Caco-2 (cell line): ENCODE data around the gene FGF11. TPM values are rescaled to one million over a fixed set of nuclear protein-coding genes. Genes with fewer than 3 reads are reported as not detected.
A peak's percentile ranks its signal among the peaks of the same experiment; 100 is the strongest.
"Not testable (repeated sequence)": the region's sequence is repeated elsewhere in the genome, so short reads cannot be mapped to it uniquely, and the experiment has no call there.

Experiments
- BruUV-seq: library from RNA; stranded (reverse); fragments of 400-500 nt; replicated peaks from 2 replicates; lab custom pipeline; 2021; lab: Mats Ljungman, UMichigan
- CTCF ChIA-PET: fragments of 300-600 bp; sonication (Branson Sonifier 250); formaldehyde crosslinking; loops from one replicate; lab custom pipeline; 2022; ENCODE audit warnings: antibody characterized with exemption; lab: Charles Lee
- POLR2A ChIA-PET: fragments of 300-600 bp; sonication (Branson Sonifier 250); formaldehyde crosslinking; loops from one replicate; lab custom pipeline; 2022; ENCODE audit warnings: antibody characterized with exemption; lab: Charles Lee
- DNase-seq, 2 experiments: peaks; one replicate each; pipeline versions ENCODE4 v3.0.0 to v3.0.0-alpha.2; 2020 to 2022
- H3K27me3 ChIP-seq: replicated peaks from 2 replicates; pipeline ENCODE4 v1.6.0; 2011; ENCODE audit warnings: low read length; ENCODE audit not compliant: control insufficient read depth, insufficient read depth
- H3K36me3 ChIP-seq: 2 replicates; pipeline ENCODE4 v1.5.1; 2011; ENCODE audit warnings: low read length; ENCODE audit not compliant: control insufficient read depth, insufficient read depth
- H3K4me1 ChIP-seq: fragments of 250-450 bp; sonication (Bioruptor Pico); 2 replicates; pipeline ENCODE4 v1.5.1; 2020; ENCODE audit warnings: mild to moderate bottlenecking
- H3K4me3 ChIP-seq: 2 replicates; pipeline ENCODE4 v1.5.1; 2011; ENCODE audit warnings: low read depth, mild to moderate bottlenecking, control low read depth, low read length
- H3K9me3 ChIP-seq: fragments of 250-450 bp; sonication (Bioruptor Pico); 2 replicates; pipeline ENCODE4 v1.5.1; 2020; ENCODE audit warnings: mild to moderate bottlenecking, moderate library complexity
- H3K27ac Mint-ChIP-seq: one replicate; pipeline ENCODE4 v1.8.0; 2022; ENCODE audit warnings: mixed read lengths; ENCODE audit not compliant: unreplicated experiment
- H3K27me3 Mint-ChIP-seq: one replicate; pipeline ENCODE4 v1.8.0; 2022; ENCODE audit warnings: mixed read lengths; ENCODE audit not compliant: insufficient read depth, unreplicated experiment
- H3K36me3 Mint-ChIP-seq: one replicate; pipeline ENCODE4 v1.8.0; 2022; ENCODE audit warnings: mild to moderate bottlenecking, mixed read lengths; ENCODE audit not compliant: insufficient read depth, unreplicated experiment
- H3K4me1 Mint-ChIP-seq: one replicate; pipeline ENCODE4 v1.8.0; 2022; ENCODE audit warnings: low read depth, mixed read lengths; ENCODE audit not compliant: unreplicated experiment
- H3K4me3 Mint-ChIP-seq: one replicate; pipeline ENCODE4 v1.8.0; 2022; ENCODE audit warnings: mild to moderate bottlenecking, moderate library complexity, mixed read lengths; ENCODE audit not compliant: unreplicated experiment
- H3K9me3 Mint-ChIP-seq: one replicate; pipeline ENCODE4 v1.8.0; 2022; ENCODE audit warnings: mixed read lengths; ENCODE audit not compliant: unreplicated experiment
- CTCF ChIP-seq, 2 experiments: fragments of 200-600 bp in 1 of 2; IDR thresholded peaks; 1 replicate in 1 of 2; 2 replicates in 1 of 2; pipeline versions ENCODE4 v1.5.1 to v1.8.0; 2011 to 2022; ENCODE audit warnings: antibody characterized with exemption in 1 of 2, control low read depth in 1 of 2, inconsistent platforms in 1 of 2, low read depth in 1 of 2, low read length in 1 of 2, mild to moderate bottlenecking in 1 of 2, moderate library complexity in 1 of 2; ENCODE audit not compliant: insufficient read depth in 1 of 2, severe bottlenecking in 1 of 2, unreplicated experiment in 1 of 2
- intact Hi-C: fragments of 100-400 bp; cut with micrococcal nuclease; formaldehyde crosslinking; loops from one replicate; pipeline ENCODE4 v1.10.0; 2022; ENCODE audit not compliant: unreplicated experiment
- total RNA-seq: library from RNA; stranded (reverse); gene quantifications from 2 replicates; pipeline ENCODE4 v1.2.3, GENCODE V29; 2022

Gene FGF11
- total RNA-seq, 1 experiment from 2014 or later = 0.91 TPM

DNA sequence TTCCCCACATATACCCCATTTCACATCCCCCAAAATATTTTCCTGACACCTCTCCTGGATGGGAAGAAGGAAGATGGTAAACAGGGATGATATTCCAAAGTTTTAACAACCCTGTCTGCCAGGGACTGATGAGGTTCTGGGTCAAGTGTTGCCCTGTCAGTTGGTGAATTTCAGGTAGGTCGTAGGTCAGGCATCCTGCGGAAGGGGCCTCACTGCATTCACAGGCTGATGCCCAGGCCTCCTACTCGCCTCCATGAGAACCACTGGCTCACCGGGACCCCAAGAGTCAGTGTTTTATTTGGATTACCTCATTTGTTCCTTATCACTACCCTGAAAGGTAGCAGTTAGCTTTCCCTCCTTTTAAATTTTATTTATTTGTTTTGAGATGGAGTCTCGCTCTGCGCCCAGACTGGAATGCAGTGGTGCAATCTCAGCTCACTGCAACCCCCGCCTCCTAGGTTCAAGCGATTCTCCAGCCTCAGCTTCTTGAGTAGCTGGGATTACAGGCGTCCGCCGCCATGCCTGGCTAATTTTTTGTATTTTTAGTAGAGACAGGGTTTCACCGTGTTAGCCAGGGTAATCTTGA is 29.6 kb downstream of the FGF11 start:
- no peaks in the 10 kb centered on the region for H3K9me3 ChIP-seq
- ChIA-PET CTCF (no interaction called here), POLR2A (no interaction called here)
- Mint-ChIP-seq H3K27me3 (no peaks in the 10 kb centered on the region), H3K4me1 (no peaks in the 10 kb centered on the region), H3K4me3 (no peak overlapping the region), H3K9me3 (no peaks in the 10 kb centered on the region), H3K27ac (no peak overlapping the region), H3K36me3 (peaks cover 13% of the 10 kb centered on the region)
- BruUV-seq = no TSS peak
- no peaks in the 10 kb centered on the region for H3K4me1 ChIP-seq
- no peak for TF ChIP-seq CTCF (IDR thresholded peaks at IDR 0.05; ENCODE audit: insufficient read depth in 1 of 2, low read depth in 1 of 2, low read length in 1 of 2, severe bottlenecking in 1 of 2, unreplicated experiment in 1 of 2)
- DNase-seq = no peak
- no peaks in the 10 kb centered on the region for H3K27me3 ChIP-seq
- no peak overlapping the region for H3K4me3 ChIP-seq
- no peaks in the 10 kb centered on the region for H3K36me3 ChIP-seq
- intact Hi-C loops = no loop called here

- H3K27me3 ChIP-seq, CTCF ChIA-PET, H3K27me3 Mint-ChIP-seq, H3K4me1 ChIP-seq, POLR2A ChIA-PET, H3K4me1 Mint-ChIP-seq, H3K9me3 ChIP-seq, DNase-seq, H3K36me3 ChIP-seq, H3K9me3 Mint-ChIP-seq, H3K4me3 ChIP-seq, H3K4me3 Mint-ChIP-seq, H3K27ac Mint-ChIP-seq, intact Hi-C loops, BruUV-seq: not testable (repeated sequence)
- H3K36me3 Mint-ChIP-seq = peaks cover 13% of the 10 kb centered on the region
Measured at GRCh38 chr17:7469843-7470242, 30.5 kb downstream of the FGF11 start.

GRCh38 chr17:7470457-7470973 is 31.2 kb downstream of the FGF11 start:
- H3K4me3 ChIP-seq, BruUV-seq, DNase-seq, H3K27me3 ChIP-seq, H3K36me3 ChIP-seq, H3K4me3 Mint-ChIP-seq, H3K4me1 Mint-ChIP-seq, H3K27ac Mint-ChIP-seq, H3K27me3 Mint-ChIP-seq, H3K9me3 ChIP-seq, intact Hi-C loops, CTCF ChIA-PET, H3K4me1 ChIP-seq, POLR2A ChIA-PET, H3K9me3 Mint-ChIP-seq: not testable (repeated sequence)
- H3K36me3 Mint-ChIP-seq = peaks cover 13% of the 10 kb centered on the region

DNA sequence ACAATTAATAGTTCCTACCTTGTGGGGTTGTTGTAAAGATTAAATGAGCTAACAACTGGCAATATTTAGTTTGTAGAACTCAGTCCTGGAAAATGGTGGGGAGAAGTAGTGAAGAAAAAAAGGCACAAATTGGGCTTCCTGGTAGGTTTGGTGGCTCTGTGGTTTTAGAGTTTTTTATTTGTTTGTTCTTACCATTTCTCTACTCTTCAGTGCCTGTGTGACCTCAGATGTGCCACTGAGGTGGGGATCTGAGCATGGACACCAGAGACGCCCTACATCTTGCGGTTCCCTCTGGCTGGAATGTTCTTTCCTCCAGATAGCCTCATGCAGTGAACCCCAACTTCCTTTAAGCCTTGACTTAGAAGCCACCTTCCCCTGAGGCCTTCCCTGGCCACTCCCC is 32.4 kb downstream of the FGF11 start:
- Histone ChIP-seq H3K27me3 (no peaks in the 10 kb centered on the region), H3K4me3 (no peak overlapping the region), H3K4me1 (peaks cover 4% of the 10 kb centered on the region; the same call in 1 of the 2 replicates), H3K9me3 (no peaks in the 10 kb centered on the region), H3K36me3 (no peaks in the 10 kb centered on the region)
- Mint-ChIP-seq H3K9me3 (no peaks in the 10 kb centered on the region), H3K4me3 (no peak overlapping the region), H3K27ac (no peak overlapping the region), H3K27me3 (no peaks in the 10 kb centered on the region), H3K36me3 (peaks cover 15% of the 10 kb centered on the region), H3K4me1 (peaks cover 10% of the 10 kb centered on the region)
- no TSS peak for BruUV-seq
- CTCF ChIA-PET = interaction anchor here (0.6 kb wide), 1 partner anchor 12 kb away, joined by 3 read pairs; the partner anchor contains the start of gene POLR2A
- intact Hi-C loops = no loop called here
- no peak for DNase-seq
- no peak for TF ChIP-seq CTCF (IDR thresholded peaks at IDR 0.05; ENCODE audit: insufficient read depth in 1 of 2, low read depth in 1 of 2, low read length in 1 of 2, severe bottlenecking in 1 of 2, unreplicated experiment in 1 of 2)
- POLR2A ChIA-PET = no interaction called here

DNA sequence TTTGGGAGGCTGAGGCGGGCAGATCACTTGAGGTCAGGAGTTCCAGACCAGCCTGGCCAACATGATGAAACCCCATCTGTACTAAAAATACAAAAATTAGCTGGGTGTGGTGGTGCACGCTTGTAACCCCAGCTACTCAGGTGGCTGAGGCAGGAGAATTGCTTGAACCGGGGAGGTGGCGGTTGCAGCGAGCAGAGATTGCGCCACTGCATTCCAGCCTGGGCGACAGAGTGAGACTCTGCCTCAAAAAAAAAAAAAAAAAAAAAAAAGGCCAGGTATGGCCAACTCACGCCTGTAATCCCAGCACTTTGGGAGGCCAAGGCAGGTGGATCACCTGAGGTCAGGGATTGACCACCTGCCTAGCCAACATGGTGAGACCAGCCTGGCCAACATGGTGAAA is 35.5 kb downstream of the FGF11 start:
- H3K4me1 ChIP-seq, H3K36me3 ChIP-seq, H3K27me3 Mint-ChIP-seq, POLR2A ChIA-PET, H3K9me3 Mint-ChIP-seq, H3K4me3 Mint-ChIP-seq, H3K27me3 ChIP-seq, H3K27ac Mint-ChIP-seq, BruUV-seq, H3K9me3 ChIP-seq, H3K4me3 ChIP-seq: not testable (repeated sequence)
- H3K36me3 Mint-ChIP-seq = peaks cover 21% of the 10 kb centered on the region
- CTCF ChIA-PET = interaction anchor here (0.7 kb wide), 1 partner anchor 35 kb away, joined by 5 read pairs; no protein-coding TSS in a partner anchor
- H3K4me1 Mint-ChIP-seq = peaks cover 20% of the 10 kb centered on the region
- intact Hi-C loops = loop anchor here (5.0 kb wide), 1 partner anchor 122 kb away; the partner anchor contains the start of gene KCTD11
- DNase-seq = peak; percentile 50 to 57
